Measurements from ENCODE around the gene GLI1.

- no peak for TF ChIP-seq CTCF (IDR thresholded peaks at IDR 0.05; ENCODE audit: low read length)
- no peak for TF ChIP-seq EZH2 (IDR thresholded peaks at IDR 0.05; ENCODE audit: borderline replicate concordance, low read length)
Measured at GRCh38 chr12:57465030-57465746, 5.6 kb downstream of the GLI1 start.
